NCI-H226 (cell line): ENCODE measurements around the gene FTSJ3.
A peak's percentile ranks its signal among the peaks of the same experiment; 100 is the strongest.
"Not testable (repeated sequence)": the region's sequence is repeated elsewhere in the genome, so short reads cannot be mapped to it uniquely, and the experiment has no call there.

Experiments used
- DNase-seq: peaks from one replicate; pipeline ENCODE4 v3.0.0-alpha.2; 2015

The FTSJ3 gene

GRCh38 chr17:63827002-63827800 lies at the start of gene FTSJ3, which contains the start of gene PSMC5:
FTSJ3 (minus strand) TSS chr17:63827663; CDS start chr17:63826902, 761 bp downstream.
PSMC5 (plus strand) TSS chr17:63827431; CDS start chr17:63827491, 60 bp downstream.
- peak; percentile 90 for DNase-seq

- not testable (repeated sequence) for DNase-seq
These were observed 47.2 kb upstream of the FTSJ3 start for GRCh38 chr17:63874693-63875092.

GRCh38 chr17:63874061-63874626 lies 46.7 kb upstream of the FTSJ3 start:
- not testable (repeated sequence) for DNase-seq

- not testable (repeated sequence) for DNase-seq
These were observed 46.1 kb upstream of the FTSJ3 start, which contains the start of gene CSH2 for GRCh38 chr17:63873577-63873976. CSH2 (minus strand) TSS chr17:63873677; CDS start chr17:63873614, 63 bp downstream.

GRCh38 chr17:63871646-63872365 lies 44.3 kb upstream of the FTSJ3 start:
- not testable (repeated sequence) for DNase-seq

GRCh38 chr17:63870292-63870665 lies 42.8 kb upstream of the FTSJ3 start:
- DNase-seq: not testable (repeated sequence)

- peak; percentile 57 for DNase-seq
These were observed 42.2 kb upstream of the FTSJ3 start for GRCh38 chr17:63869491-63870291.

- not testable (repeated sequence) for DNase-seq
These were observed 39.2 kb upstream of the FTSJ3 start for GRCh38 chr17:63866625-63867024.

- DNase-seq: no peak
These were observed 31.8 kb upstream of the FTSJ3 start for GRCh38 chr17:63859257-63859656.

GRCh38 chr17:63856425-63856824 lies 29.0 kb upstream of the FTSJ3 start:
- not testable (repeated sequence) for DNase-seq

- no peak for DNase-seq
These were observed 27.7 kb upstream of the FTSJ3 start for GRCh38 chr17:63855185-63855584.

- no peak for DNase-seq
These were observed 27.2 kb upstream of the FTSJ3 start for GRCh38 chr17:63854709-63855108.

GRCh38 chr17:63853260-63853659 lies 25.8 kb upstream of the FTSJ3 start:
- no peak for DNase-seq

- DNase-seq: no peak
These were observed 22.9 kb upstream of the FTSJ3 start for GRCh38 chr17:63850401-63850800.

GRCh38 chr17:63848834-63849689 lies 21.6 kb upstream of the FTSJ3 start:
- peak; percentile 54 for DNase-seq

- DNase-seq: no peak
These were observed 20.2 kb upstream of the FTSJ3 start for GRCh38 chr17:63847525-63848249.

- DNase-seq: no peak
These were observed 18.0 kb upstream of the FTSJ3 start for GRCh38 chr17:63845509-63845908.

- no peak for DNase-seq
These were observed 16.6 kb upstream of the FTSJ3 start for GRCh38 chr17:63843910-63844677.

GRCh38 chr17:63843387-63843888 lies 16.0 kb upstream of the FTSJ3 start:
- peak; percentile 38 for DNase-seq
